ENCODE measurements around the gene MMP10.

MMP10 gene

GRCh38 chr11:102724904-102725500 is 55.4 kb downstream of the MMP10 start, which contains the start of gene MMP8:
Gene MMP8, minus strand, starts transcription at chr11:102724954. Its CDS starts 99 bp downstream, at chr11:102724855.
- no peak for DNase-seq

GRCh38 chr11:102722821-102723220 is 57.6 kb downstream of the MMP10 start:
- no peak for DNase-seq
